DOHH2 (cell line): ENCODE measurements around the gene EML5.

Source experiments
- CTCF ChIP-seq: fragments of 200-600 bp; sonication (generic); IDR thresholded peaks from one replicate; pipeline ENCODE4 v1.5.1; 2014; ENCODE audit warnings: antibody characterized with exemption, mild to moderate bottlenecking, low read depth, low read length; ENCODE audit not compliant: poor library complexity, severe bottlenecking
- EZH2phosphoT487 ChIP-seq: fragments of 200-600 bp; sonication (generic); IDR thresholded peaks from 2 replicates; pipeline ENCODE4 v1.6.1; 2017; ENCODE audit warnings: borderline replicate concordance, mild to moderate bottlenecking, antibody characterized with exemption, low read length, moderate library complexity, mixed read lengths

- TF ChIP-seq CTCF: no peak
- no peak for TF ChIP-seq EZH2phosphoT487
Observed at GRCh38 chr14:88804035-88804434, 11.3 kb upstream of the EML5 start.
